Hepatocyte (in vitro differentiated cells): ENCODE measurements around the gene CHMP6. TPM values are rescaled to one million over a fixed set of nuclear protein-coding genes. Genes with fewer than 3 reads are reported as not detected.

Experiments used
- DNase-seq: peaks from one replicate; pipeline ENCODE4 v3.0.0-alpha.2; 2016; ENCODE audit warnings: low spot score
- H2AFZ ChIP-seq: fragments of 200-600 bp; sonication (generic); 2 replicates; pipeline ENCODE4 v1.6.0; 2016; ENCODE audit warnings: antibody characterized with exemption, mild to moderate bottlenecking
- H3K27ac ChIP-seq: fragments of 200-600 bp; sonication (generic); 2 replicates; pipeline ENCODE4 v1.5.1; 2016; ENCODE audit warnings: mild to moderate bottlenecking
- H3K27me3 ChIP-seq: fragments of 200-600 bp; sonication (generic); 2 replicates; pipeline ENCODE4 v1.6.1; 2016
- H3K36me3 ChIP-seq: fragments of 200-600 bp; sonication (generic); replicated peaks from 2 replicates; pipeline ENCODE4 v1.5.1; 2016; ENCODE audit warnings: low read depth; ENCODE audit not compliant: insufficient read depth
- H3K4me1 ChIP-seq: fragments of 200-600 bp; sonication (generic); 2 replicates; pipeline ENCODE4 v1.5.1; 2016; ENCODE audit warnings: mild to moderate bottlenecking, moderate library complexity; ENCODE audit not compliant: insufficient read depth
- H3K4me2 ChIP-seq: fragments of 200-600 bp; sonication (generic); 2 replicates; pipeline ENCODE4 v1.6.0; 2016
- H3K4me3 ChIP-seq: fragments of 200-600 bp; sonication (generic); 2 replicates; pipeline ENCODE4 v1.5.1; 2016; ENCODE audit warnings: mild to moderate bottlenecking
- H3K79me2 ChIP-seq: fragments of 200-600 bp; sonication (generic); 2 replicates; pipeline ENCODE4 v1.6.0; 2017; ENCODE audit warnings: mild to moderate bottlenecking
- H3K9me2 ChIP-seq: fragments of 200-600 bp; sonication (generic); replicated peaks from 2 replicates; pipeline ENCODE4 v1.6.0; 2017; ENCODE audit warnings: mild to moderate bottlenecking; ENCODE audit not compliant: insufficient read depth
- H3K9me3 ChIP-seq: fragments of 200-600 bp; sonication (generic); 2 replicates; pipeline ENCODE4 v1.5.1; 2016; ENCODE audit warnings: low read depth, mild to moderate bottlenecking
- H4K20me1 ChIP-seq: fragments of 200-600 bp; sonication (generic); 2 replicates; pipeline ENCODE4 v1.6.0; 2016; ENCODE audit warnings: mild to moderate bottlenecking; ENCODE audit not compliant: insufficient read depth, poor library complexity, severe bottlenecking
- CTCF ChIP-seq: fragments of 200-600 bp; sonication (generic); IDR thresholded peaks from 2 replicates; pipeline ENCODE4 v1.5.1; 2016; ENCODE audit warnings: antibody characterized with exemption, mild to moderate bottlenecking; ENCODE audit not compliant: poor library complexity
- EZH2 ChIP-seq: fragments of 200-600 bp; sonication (generic); IDR thresholded peaks from 2 replicates; pipeline ENCODE4 v1.6.1; 2016; ENCODE audit warnings: antibody characterized with exemption, mild to moderate bottlenecking, borderline replicate concordance
- EZH2phosphoT487 ChIP-seq: fragments of 200-600 bp; sonication (generic); IDR thresholded peaks from one replicate; pipeline ENCODE4 v1.6.1; 2018; ENCODE audit warnings: antibody characterized with exemption, mild to moderate bottlenecking, low read depth, moderate library complexity; ENCODE audit not compliant: unreplicated experiment, severe bottlenecking
- WGBS: methylation state at CpG from one replicate; pipeline ENCODE4 v1.1.6; 2016; ENCODE audit warnings: low lambda C conversion rate; ENCODE audit errors: missing lambda C conversion rate; 5-methylcytosine and 5-hydroxymethylcytosine counted together
- polyA plus RNA-seq: library from polyadenylated mRNA; unstranded; fragments of >200 nt; fragmentation: Nextera tagmentation; extraction: Ambion mirVana; gene quantifications from 2 replicates; pipeline ENCODE4 v1.2.1, GENCODE V29; 2016
- total RNA-seq: library from RNA; depleted of rRNA; stranded (reverse); fragments of >200 nt; gene quantifications from 2 replicates; pipeline ENCODE4 v1.2.3, GENCODE V29; 2014

CHMP6 gene
- total and polyA plus RNA-seq, 2 experiments from 2014 or later, result 16.9 to 38.3 TPM

GRCh38 chr17:80977172-80977571, 14.5 kb upstream of the CHMP6 start:
- H3K36me3 ChIP-seq, result no peaks in the 10 kb centered on the region
- no peaks in the 10 kb centered on the region for H3K9me2 ChIP-seq
- WGBS, result 94% methylated on average over 4 of the region's 4 CpGs
- no peak overlapping the region for H3K4me2 ChIP-seq
- H3K27me3 ChIP-seq, result peaks cover 4% of the 10 kb centered on the region
- H3K79me2 ChIP-seq, result no peaks in the 10 kb centered on the region
- H3K27ac ChIP-seq, result no peak overlapping the region
- no peaks in the 10 kb centered on the region for H4K20me1 ChIP-seq
- H3K4me1 ChIP-seq, result peaks cover 5% of the 10 kb centered on the region
- TF ChIP-seq EZH2phosphoT487 (no peak), CTCF (no peak), EZH2 (no peak)
- DNase-seq, result no peak
- H3K4me3 ChIP-seq, result no peak overlapping the region
- no peak overlapping the region for H2AFZ ChIP-seq
- no peaks in the 10 kb centered on the region for H3K9me3 ChIP-seq

GRCh38 chr17:80978499-80979497, 12.8 kb upstream of the CHMP6 start:
- Histone ChIP-seq H3K4me1 (peaks cover 5% of the 10 kb centered on the region), H3K27me3 (peaks cover 4% of the 10 kb centered on the region), H3K4me2 (no peak overlapping the region), H3K27ac (no peak overlapping the region), H3K79me2 (no peaks in the 10 kb centered on the region), H2AFZ (no peak overlapping the region), H3K4me3 (no peak overlapping the region), H3K9me2 (no peaks in the 10 kb centered on the region), H3K9me3 (no peaks in the 10 kb centered on the region), H3K36me3 (no peaks in the 10 kb centered on the region), H4K20me1 (no peaks in the 10 kb centered on the region)
- no peak for DNase-seq
- TF ChIP-seq CTCF (no peak), EZH2phosphoT487 (no peak), EZH2 (no peak)
- WGBS, result 89% methylated on average over 31 of the region's 31 CpGs

- Histone ChIP-seq H3K27ac (no peak overlapping the region), H3K4me1 (peaks cover 5% of the 10 kb centered on the region), H3K4me2 (no peak overlapping the region), H3K36me3 (no peaks in the 10 kb centered on the region), H3K4me3 (no peak overlapping the region), H3K27me3 (peaks cover 4% of the 10 kb centered on the region), H3K9me2 (no peaks in the 10 kb centered on the region), H4K20me1 (no peaks in the 10 kb centered on the region), H3K79me2 (no peaks in the 10 kb centered on the region), H2AFZ (no peak overlapping the region), H3K9me3 (no peaks in the 10 kb centered on the region)
- DNase-seq, result no peak
- TF ChIP-seq CTCF, result no peak
- TF ChIP-seq EZH2phosphoT487, result no peak
- TF ChIP-seq EZH2, result no peak
- 96% methylated on average over 18 of the region's 26 CpGs for WGBS
Measured at GRCh38 chr17:80979547-80980378, 11.9 kb upstream of the CHMP6 start.
